ENCODE data around the gene RASSF1. TPM values are rescaled to one million over a fixed set of nuclear protein-coding genes. Genes with fewer than 3 reads are reported as not detected.

Gene RASSF1
- total RNA-seq, 2 donors from 2014 or later, result 20.6 to 28.2 TPM

DNA sequence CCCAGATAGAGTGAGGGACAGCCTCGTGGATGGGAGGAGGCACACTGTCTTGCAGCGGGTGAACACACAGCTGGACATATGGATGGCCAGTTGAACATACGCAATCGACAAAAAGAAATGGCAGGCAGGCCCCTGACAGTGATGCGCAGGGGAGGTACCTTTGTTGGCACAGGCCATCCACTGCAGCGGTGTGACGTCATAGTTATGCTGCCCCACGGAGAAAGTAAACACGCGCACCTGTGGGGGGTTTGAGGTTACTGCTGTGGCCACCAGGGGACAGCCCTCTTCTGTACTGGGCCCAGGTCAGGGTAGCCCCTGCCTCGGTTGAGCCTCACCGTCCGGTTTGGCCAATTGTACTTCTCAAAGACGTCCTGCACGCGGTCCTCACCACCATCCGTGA, 38.1 kb upstream of the RASSF1 start:
- intact Hi-C loops (cut with DNase I), result no loop called here
- Histone ChIP-seq H3K27me3 (no peaks in the 10 kb centered on the region), H3K9me3 (no peaks in the 10 kb centered on the region), H3K36me3 (no peaks in the 10 kb centered on the region), H3K9ac (ENCODE audit: low read depth in 2 of 2, low read length in 2 of 2) (no peak overlapping the region), H3K4me1 (no peaks in the 10 kb centered on the region), H3K4me3 (no peak overlapping the region), H3K27ac (no peak overlapping the region)
- no peak for DNase-seq
- TF ChIP-seq, protein P1, sequence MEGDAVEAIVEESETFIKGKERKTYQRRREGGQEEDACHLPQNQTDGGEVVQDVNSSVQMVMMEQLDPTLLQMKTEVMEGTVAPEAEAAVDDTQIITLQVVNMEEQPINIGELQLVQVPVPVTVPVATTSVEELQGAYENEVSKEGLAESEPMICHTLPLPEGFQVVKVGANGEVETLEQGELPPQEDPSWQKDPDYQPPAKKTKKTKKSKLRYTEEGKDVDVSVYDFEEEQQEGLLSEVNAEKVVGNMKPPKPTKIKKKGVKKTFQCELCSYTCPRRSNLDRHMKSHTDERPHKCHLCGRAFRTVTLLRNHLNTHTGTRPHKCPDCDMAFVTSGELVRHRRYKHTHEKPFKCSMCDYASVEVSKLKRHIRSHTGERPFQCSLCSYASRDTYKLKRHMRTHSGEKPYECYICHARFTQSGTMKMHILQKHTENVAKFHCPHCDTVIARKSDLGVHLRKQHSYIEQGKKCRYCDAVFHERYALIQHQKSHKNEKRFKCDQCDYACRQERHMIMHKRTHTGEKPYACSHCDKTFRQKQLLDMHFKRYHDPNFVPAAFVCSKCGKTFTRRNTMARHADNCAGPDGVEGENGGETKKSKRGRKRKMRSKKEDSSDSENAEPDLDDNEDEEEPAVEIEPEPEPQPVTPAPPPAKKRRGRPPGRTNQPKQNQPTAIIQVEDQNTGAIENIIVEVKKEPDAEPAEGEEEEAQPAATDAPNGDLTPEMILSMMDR (IDR thresholded peaks at IDR 0.05), result no peak

DNA sequence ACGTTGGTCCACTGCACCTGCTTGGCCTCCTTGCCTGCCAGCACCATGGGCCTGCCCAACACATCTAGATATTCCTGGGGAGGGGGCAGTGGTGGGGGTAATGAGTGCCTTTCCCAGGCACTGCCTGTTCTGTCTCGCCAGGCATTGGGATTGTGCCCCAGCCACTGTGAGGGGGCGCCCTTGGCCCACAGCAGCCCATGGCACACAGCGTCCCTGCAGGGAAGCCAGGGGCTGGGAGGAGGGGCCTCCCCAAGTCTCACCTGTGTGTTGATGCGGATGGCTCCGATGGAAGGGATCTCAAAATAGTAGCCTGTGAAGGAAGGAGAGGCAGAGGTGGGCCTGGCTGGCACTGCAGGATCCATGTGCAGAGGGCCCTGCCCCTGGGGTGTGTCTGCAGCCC, 37.4 kb upstream of the RASSF1 start:
- Histone ChIP-seq H3K27me3 (no peaks in the 10 kb centered on the region), H3K36me3 (no peaks in the 10 kb centered on the region), H3K4me3 (no peak overlapping the region), H3K9ac (ENCODE audit: low read depth in 2 of 2, low read length in 2 of 2) (no peak overlapping the region), H3K27ac (no peak overlapping the region), H3K9me3 (no peaks in the 10 kb centered on the region), H3K4me1 (no peaks in the 10 kb centered on the region)
- intact Hi-C loops (cut with DNase I), result no loop called here
- DNase-seq, result no peak
- TF ChIP-seq, protein P1 (IDR thresholded peaks at IDR 0.05), result no peak

DNA sequence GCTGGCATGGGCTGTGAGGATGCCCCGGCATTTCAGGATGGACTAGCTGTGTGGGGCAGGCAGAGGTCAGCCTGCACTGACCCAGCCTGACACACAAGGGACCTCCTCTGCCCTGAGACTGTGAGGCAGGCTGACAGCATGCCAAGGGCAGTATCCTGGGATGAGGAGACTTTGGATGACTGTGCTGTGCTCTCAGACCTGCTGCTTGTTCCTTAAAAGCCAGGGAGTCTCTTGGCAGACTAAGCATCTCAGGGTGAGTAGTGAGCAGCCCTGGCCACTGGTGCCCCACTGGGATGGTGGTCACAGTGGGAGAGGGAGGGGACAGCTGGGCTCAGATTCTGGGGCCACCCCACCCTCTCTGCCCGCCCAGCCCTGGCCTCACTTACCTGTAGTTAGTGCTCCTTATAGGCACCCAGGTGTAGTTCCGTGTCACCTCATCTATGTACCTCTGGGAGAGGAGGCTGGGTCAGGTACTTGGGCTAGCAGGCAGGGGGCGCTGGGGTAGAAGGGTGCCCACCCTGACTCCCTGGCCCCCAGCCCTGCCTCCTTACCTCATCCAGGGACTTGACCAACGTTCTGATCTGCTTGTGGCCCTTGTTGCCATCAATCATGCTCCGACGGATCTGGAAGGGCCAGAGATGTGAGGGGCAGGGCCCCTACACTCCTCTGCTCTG, 34.8 kb upstream of the RASSF1 start:
- no peak for DNase-seq
- no peaks in the 10 kb centered on the region for H3K4me1 ChIP-seq
- TF ChIP-seq, protein P1 (IDR thresholded peaks at IDR 0.05), result no peak
- H3K9me3 ChIP-seq, result no peaks in the 10 kb centered on the region
- no peak overlapping the region for H3K9ac ChIP-seq (ENCODE audit: low read depth in 2 of 2, low read length in 2 of 2)
- no peaks in the 10 kb centered on the region for H3K36me3 ChIP-seq
- intact Hi-C loops (cut with DNase I), result no loop called here
- no peak overlapping the region for H3K4me3 ChIP-seq
- H3K27me3 ChIP-seq, result no peaks in the 10 kb centered on the region
- no peak overlapping the region for H3K27ac ChIP-seq

DNA sequence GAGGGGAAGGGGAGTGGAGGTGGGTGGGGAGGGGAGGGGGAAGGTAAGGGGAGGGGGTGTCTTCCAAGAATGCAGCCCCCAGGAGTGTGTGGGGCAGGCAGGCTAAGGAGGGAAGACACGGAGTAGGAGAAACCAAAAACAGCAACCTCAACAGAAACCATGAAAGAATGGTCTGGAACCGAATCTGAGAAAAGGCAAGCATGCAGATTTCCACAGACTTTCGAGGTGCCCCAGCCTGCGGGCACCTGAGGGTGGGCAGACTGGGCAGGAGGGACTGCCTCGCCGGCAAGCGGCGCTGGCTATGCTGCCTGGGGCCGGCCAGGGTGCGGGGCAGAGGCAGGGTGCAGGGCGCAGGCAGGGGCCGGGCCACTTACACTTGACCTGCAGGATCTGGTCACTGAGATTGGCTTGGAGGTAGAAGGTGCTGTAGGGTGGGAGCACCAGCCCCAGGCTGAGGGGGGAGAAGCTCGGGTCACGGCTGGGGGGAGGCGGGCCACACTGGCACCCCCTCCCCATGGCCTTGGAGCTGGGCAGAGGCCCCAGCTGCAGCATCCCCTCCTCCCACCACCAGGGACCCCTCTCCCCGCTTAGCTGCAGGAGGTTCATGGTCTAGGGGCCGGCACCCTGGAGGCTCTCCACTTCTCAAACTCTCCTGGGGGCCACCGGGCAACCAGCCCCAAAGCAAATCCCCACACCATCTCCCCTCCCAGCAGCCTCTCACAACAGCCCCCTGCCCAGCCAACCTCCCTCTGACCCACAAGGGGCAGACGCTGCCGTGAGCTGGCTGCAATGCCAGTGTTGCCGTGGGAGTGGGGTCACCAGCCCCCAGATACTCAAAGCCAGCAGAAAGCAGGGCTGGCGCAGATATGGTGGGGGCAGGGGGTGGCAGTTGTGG, 34.0 kb upstream of the RASSF1 start:
- intact Hi-C loops (cut with DNase I), result no loop called here

More for the DNA sequence above, 34.0 kb upstream of the RASSF1 start:
- no peaks in the 10 kb centered on the region for H3K4me1 ChIP-seq
- H3K9ac ChIP-seq (ENCODE audit: low read depth in 2 of 2, low read length in 2 of 2), result no peak overlapping the region
- DNase-seq, result no peak
- TF ChIP-seq, protein P1 (IDR thresholded peaks at IDR 0.05), result no peak
- H3K4me3 ChIP-seq, result no peak overlapping the region
- H3K36me3 ChIP-seq, result no peaks in the 10 kb centered on the region
- no peaks in the 10 kb centered on the region for H3K27me3 ChIP-seq
- no peaks in the 10 kb centered on the region for H3K9me3 ChIP-seq
- H3K27ac ChIP-seq, result no peak overlapping the region
